Measurements from ENCODE around the gene CEP83.
"Not testable (repeated sequence)": the region's sequence is repeated elsewhere in the genome, so short reads cannot be mapped to it uniquely, and the experiment has no call there.

Gene CEP83

GRCh38 chr12:94429633-94430032 is 30.0 kb downstream of the CEP83 start:
- DNase-seq: no peak

GRCh38 chr12:94429191-94429590 is 30.5 kb downstream of the CEP83 start:
- DNase-seq: no peak

GRCh38 chr12:94427501-94428381 is 31.9 kb downstream of the CEP83 start:
- DNase-seq: peak; percentile 95

- DNase-seq: no peak
Measured at GRCh38 chr12:94426049-94426448, 33.6 kb downstream of the CEP83 start.

- DNase-seq: not testable (repeated sequence)
Measured at GRCh38 chr12:94424830-94425229, 34.8 kb downstream of the CEP83 start.

GRCh38 chr12:94421868-94422740 is 37.6 kb downstream of the CEP83 start:
- DNase-seq: no peak

- DNase-seq: no peak
Measured at GRCh38 chr12:94418517-94418916, 41.1 kb downstream of the CEP83 start.

GRCh38 chr12:94416613-94417012 is 43.1 kb downstream of the CEP83 start:
- no peak for DNase-seq

GRCh38 chr12:94415066-94415465 is 44.6 kb downstream of the CEP83 start:
- no peak for DNase-seq

GRCh38 chr12:94405413-94406116 is 54.1 kb downstream of the CEP83 start:
- DNase-seq: no peak

- no peak for DNase-seq
Measured at GRCh38 chr12:94404854-94405253, 54.8 kb downstream of the CEP83 start.

GRCh38 chr12:94401326-94401725 is 58.3 kb downstream of the CEP83 start:
- DNase-seq: no peak

- DNase-seq: not testable (repeated sequence)
Measured at GRCh38 chr12:94398685-94399084, 61.0 kb downstream of the CEP83 start.

- DNase-seq: no peak
Measured at GRCh38 chr12:94397401-94397800, 62.3 kb downstream of the CEP83 start.

- not testable (repeated sequence) for DNase-seq
Measured at GRCh38 chr12:94396014-94396413, 63.7 kb downstream of the CEP83 start.

GRCh38 chr12:94390130-94390485 is 69.6 kb downstream of the CEP83 start:
- DNase-seq: no peak

- DNase-seq: not testable (repeated sequence)
Measured at GRCh38 chr12:94389482-94390129, 70.1 kb downstream of the CEP83 start.

GRCh38 chr12:94386422-94386821 is 73.2 kb downstream of the CEP83 start:
- DNase-seq: no peak

GRCh38 chr12:94384030-94384429 is 75.6 kb downstream of the CEP83 start:
- no peak for DNase-seq

GRCh38 chr12:94380507-94380906 is 79.2 kb downstream of the CEP83 start:
- no peak for DNase-seq

GRCh38 chr12:94379479-94380113 is 80.1 kb downstream of the CEP83 start:
- DNase-seq: no peak

- no peak for DNase-seq
Measured at GRCh38 chr12:94377599-94377998, 82.1 kb downstream of the CEP83 start.

Data from NCI-H1105 treated with DMSO at 0.1 percent for 48 hours (cell line).